ENCODE data around the gene FAM184B.

The FAM184B gene

GRCh38 chr4:17605236-17605635, 176.2 kb downstream of the FAM184B start:
- no peaks in the 10 kb centered on the region for H3K4me1 ChIP-seq (ENCODE audit: control insufficient read depth in 1 of 2, insufficient read depth in 1 of 2, low read depth in 1 of 2, low read length in 1 of 2)
- H3K27ac ChIP-seq = no peak overlapping the region
- no peaks in the 10 kb centered on the region for H3K9me3 ChIP-seq
- no peaks in the 10 kb centered on the region for H3K27me3 ChIP-seq
- no peak overlapping the region for H3K4me3 ChIP-seq (ENCODE audit: low read depth in 1 of 2, low read length in 1 of 2)
- TF ChIP-seq CTCF (IDR thresholded peaks at IDR 0.05) = no peak
- H3K36me3 ChIP-seq = peaks cover 13% of the 10 kb centered on the region

GRCh38 chr4:17599826-17600225, 181.6 kb downstream of the FAM184B start:
- Histone ChIP-seq H3K27me3 (no peaks in the 10 kb centered on the region), H3K4me3 (ENCODE audit: low read depth in 1 of 2, low read length in 1 of 2) (no peak overlapping the region), H3K36me3 (peaks cover 27% of the 10 kb centered on the region), H3K4me1 (ENCODE audit: control insufficient read depth in 1 of 2, insufficient read depth in 1 of 2, low read depth in 1 of 2, low read length in 1 of 2) (no peaks in the 10 kb centered on the region), H3K27ac (no peak overlapping the region), H3K9me3 (no peaks in the 10 kb centered on the region)
- TF ChIP-seq CTCF (IDR thresholded peaks at IDR 0.05) = no peak

GRCh38 chr4:17597517-17597916, 183.9 kb downstream of the FAM184B start:
- Histone ChIP-seq H3K4me1 (ENCODE audit: control insufficient read depth in 1 of 2, insufficient read depth in 1 of 2, low read depth in 1 of 2, low read length in 1 of 2) (no peaks in the 10 kb centered on the region), H3K27me3 (no peaks in the 10 kb centered on the region), H3K4me3 (ENCODE audit: low read depth in 1 of 2, low read length in 1 of 2) (no peak overlapping the region), H3K27ac (no peak overlapping the region), H3K9me3 (no peaks in the 10 kb centered on the region), H3K36me3 (peaks cover 32% of the 10 kb centered on the region)
- TF ChIP-seq CTCF (IDR thresholded peaks at IDR 0.05) = no peak

- Histone ChIP-seq H3K9me3 (no peaks in the 10 kb centered on the region), H3K27me3 (no peaks in the 10 kb centered on the region), H3K4me3 (ENCODE audit: low read depth in 1 of 2, low read length in 1 of 2) (no peak overlapping the region), H3K27ac (no peak overlapping the region), H3K4me1 (ENCODE audit: control insufficient read depth in 1 of 2, insufficient read depth in 1 of 2, low read depth in 1 of 2, low read length in 1 of 2) (no peaks in the 10 kb centered on the region), H3K36me3 (peaks cover 32% of the 10 kb centered on the region)
- TF ChIP-seq CTCF (IDR thresholded peaks at IDR 0.05) = no peak
Observed at GRCh38 chr4:17595471-17596005, 185.9 kb downstream of the FAM184B start.

GRCh38 chr4:17589355-17589754, 192.1 kb downstream of the FAM184B start:
- H3K27ac ChIP-seq = no peak overlapping the region

More at GRCh38 chr4:17589355-17589754, 192.1 kb downstream of the FAM184B start:
- H3K27me3 ChIP-seq = no peaks in the 10 kb centered on the region
- no peaks in the 10 kb centered on the region for H3K9me3 ChIP-seq
- no peak for TF ChIP-seq CTCF (IDR thresholded peaks at IDR 0.05)
- peaks cover 25% of the 10 kb centered on the region for H3K36me3 ChIP-seq
- no peak overlapping the region for H3K4me3 ChIP-seq (ENCODE audit: low read depth in 1 of 2, low read length in 1 of 2)
- H3K4me1 ChIP-seq (ENCODE audit: control insufficient read depth in 1 of 2, insufficient read depth in 1 of 2, low read depth in 1 of 2, low read length in 1 of 2) = no peaks in the 10 kb centered on the region
